ENCODE results near the gene COL17A1.

The COL17A1 gene

GRCh38 chr10:104043854-104044253 is 41.8 kb downstream of the COL17A1 start:
- ChIA-PET CTCF (no interaction called here), POLR2A (ENCODE audit: low non-redundant PET) (no interaction called here)
- TF ChIP-seq CTCF (conservative IDR thresholded peaks at IDR 0.05; ENCODE audit: low read depth): no peak
- DNase-seq (ENCODE audit: low spot score): no peak
- H3K27ac ChIP-seq: peak overlapping the region; percentile 40

- peak overlapping the region; percentile 40 for H3K27ac ChIP-seq
- CTCF ChIA-PET: no interaction called here
- POLR2A ChIA-PET (ENCODE audit: low non-redundant PET): no interaction called here
- no peak for DNase-seq (ENCODE audit: low spot score)
- no peak for TF ChIP-seq CTCF (conservative IDR thresholded peaks at IDR 0.05; ENCODE audit: low read depth)
These were observed 42.4 kb downstream of the COL17A1 start for GRCh38 chr10:104043185-104043830.

GRCh38 chr10:104041891-104042535 is 43.7 kb downstream of the COL17A1 start:
- ChIA-PET CTCF (interaction anchor here (0.6 to 1.1 kb wide), 2 partner anchors 31 to 230 kb away, joined by 3 to 4 read pairs; no protein-coding TSS in a partner anchor), POLR2A (ENCODE audit: low non-redundant PET) (no interaction called here)
- peak overlapping the region; percentile 32 for H3K27ac ChIP-seq
- TF ChIP-seq CTCF (conservative IDR thresholded peaks at IDR 0.05; ENCODE audit: low read depth): no peak
- DNase-seq (ENCODE audit: low spot score): no peak

- DNase-seq (ENCODE audit: low spot score): no peak
- CTCF ChIA-PET: interaction anchor here (0.6 to 1.1 kb wide), 6 partner anchors 9 to 522 kb away, joined by 3 to 5 read pairs (median 3); no protein-coding TSS in a partner anchor
- POLR2A ChIA-PET (ENCODE audit: low non-redundant PET): no interaction called here
- H3K27ac ChIP-seq: peak overlapping the region; percentile 32
- TF ChIP-seq CTCF (conservative IDR thresholded peaks at IDR 0.05; ENCODE audit: low read depth): no peak
These were observed 44.6 kb downstream of the COL17A1 start for GRCh38 chr10:104040862-104041789.

- DNase-seq (ENCODE audit: low spot score): no peak
- no peak for TF ChIP-seq CTCF (conservative IDR thresholded peaks at IDR 0.05; ENCODE audit: low read depth)
- CTCF ChIA-PET: interaction anchor here (0.7 to 1.1 kb wide), 2 partner anchors 22 to 523 kb away, joined by 3 to 5 read pairs; no protein-coding TSS in a partner anchor
- peak overlapping the region; percentile 52 for H3K27ac ChIP-seq
- POLR2A ChIA-PET (ENCODE audit: low non-redundant PET): no interaction called here
These were observed 45.3 kb downstream of the COL17A1 start for GRCh38 chr10:104040382-104040781.

Data from RWPE1 (cell line).